HG03095 (cell line): ENCODE data around the gene NME3.
"Not testable (repeated sequence)": the region's sequence is repeated elsewhere in the genome, so short reads cannot be mapped to it uniquely, and the experiment has no call there.

ENCODE experiments used
- ATAC-seq: cut with Tn5 transposase; IDR thresholded peaks from one replicate; pipeline ENCODE4 v1.9.1; 2021; ENCODE audit warnings: moderate library complexity; ENCODE audit not compliant: unreplicated experiment

Gene NME3

GRCh38 chr16:1771188-1771863 is at the start of gene NME3:
Gene NME3, minus strand, starts transcription at chr16:1771543. Its CDS starts 9 bp downstream, at chr16:1771534.
- ATAC-seq, result no peak

DNA sequence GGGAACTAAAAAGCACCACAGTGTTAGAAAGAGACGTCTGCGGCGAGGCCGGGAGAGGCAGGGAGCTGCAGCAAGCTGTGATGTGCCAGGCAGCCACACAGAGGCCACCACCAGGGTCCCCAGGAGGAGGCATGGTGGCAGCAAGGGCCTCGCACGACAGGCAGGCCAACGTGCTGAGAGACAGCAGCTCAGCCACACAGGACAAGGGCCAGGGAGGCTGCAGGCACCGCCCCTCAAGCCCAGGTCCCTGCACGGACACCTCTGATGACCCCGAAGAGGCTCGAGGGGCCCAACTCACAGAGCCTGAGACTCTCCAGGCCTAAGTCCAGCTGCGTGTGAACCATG is 49.6 kb upstream of the NME3 start:
- no peak for ATAC-seq

- no peak for ATAC-seq
These were observed 49.0 kb upstream of the NME3 start for GRCh38 chr16:1820096-1820945.

DNA sequence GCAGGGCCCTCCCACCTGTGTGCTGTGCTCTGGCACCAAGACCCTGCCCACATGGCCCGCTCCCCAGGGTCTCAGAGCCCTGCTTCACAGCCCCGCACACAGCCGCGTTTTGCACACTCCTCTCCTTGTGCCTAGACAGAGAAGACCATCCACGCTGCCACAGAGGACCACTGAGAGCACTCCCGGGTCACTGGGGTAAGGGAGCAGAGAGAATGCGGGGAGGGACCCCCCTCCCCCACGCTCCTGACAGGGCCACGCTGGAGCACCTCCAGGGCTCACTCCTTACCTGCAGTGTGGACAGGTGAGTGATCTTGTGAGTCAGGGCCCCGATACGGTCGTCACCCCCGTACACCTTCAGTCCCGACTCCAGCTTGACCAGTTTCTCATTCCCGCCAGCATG is 48.3 kb upstream of the NME3 start:
- no peak for ATAC-seq

DNA sequence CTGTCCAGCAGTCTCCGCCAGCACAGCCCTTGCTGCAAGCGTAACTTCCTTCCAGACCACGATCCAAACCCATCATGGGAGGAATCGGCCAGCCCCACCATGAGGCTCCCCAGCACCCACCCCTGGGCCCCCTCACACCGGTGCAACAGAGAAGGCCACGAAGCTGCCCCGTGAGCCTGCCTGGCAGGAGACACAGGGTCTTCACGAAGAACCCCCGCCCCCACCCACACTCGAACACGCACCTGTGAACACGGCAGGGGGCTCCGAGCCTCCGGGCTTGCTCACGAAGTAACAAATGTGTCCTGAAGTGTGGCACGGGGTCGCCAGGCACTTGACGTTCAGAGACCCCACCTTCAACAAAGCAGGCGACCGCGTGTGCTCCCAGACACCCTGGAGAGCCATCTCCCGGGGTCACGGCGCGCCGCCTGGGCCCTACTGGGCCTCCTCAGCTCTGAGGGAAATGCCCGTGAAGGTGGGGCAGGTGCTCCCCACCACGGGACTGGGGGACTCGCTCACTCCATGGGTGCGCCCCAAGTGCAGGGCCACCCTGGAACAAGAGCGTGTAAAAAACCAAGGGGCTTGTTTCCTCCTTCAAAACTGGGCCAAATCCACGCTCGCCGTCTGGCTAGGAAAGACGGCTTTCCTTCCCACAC is 47.7 kb upstream of the NME3 start:
- no peak for ATAC-seq

DNA sequence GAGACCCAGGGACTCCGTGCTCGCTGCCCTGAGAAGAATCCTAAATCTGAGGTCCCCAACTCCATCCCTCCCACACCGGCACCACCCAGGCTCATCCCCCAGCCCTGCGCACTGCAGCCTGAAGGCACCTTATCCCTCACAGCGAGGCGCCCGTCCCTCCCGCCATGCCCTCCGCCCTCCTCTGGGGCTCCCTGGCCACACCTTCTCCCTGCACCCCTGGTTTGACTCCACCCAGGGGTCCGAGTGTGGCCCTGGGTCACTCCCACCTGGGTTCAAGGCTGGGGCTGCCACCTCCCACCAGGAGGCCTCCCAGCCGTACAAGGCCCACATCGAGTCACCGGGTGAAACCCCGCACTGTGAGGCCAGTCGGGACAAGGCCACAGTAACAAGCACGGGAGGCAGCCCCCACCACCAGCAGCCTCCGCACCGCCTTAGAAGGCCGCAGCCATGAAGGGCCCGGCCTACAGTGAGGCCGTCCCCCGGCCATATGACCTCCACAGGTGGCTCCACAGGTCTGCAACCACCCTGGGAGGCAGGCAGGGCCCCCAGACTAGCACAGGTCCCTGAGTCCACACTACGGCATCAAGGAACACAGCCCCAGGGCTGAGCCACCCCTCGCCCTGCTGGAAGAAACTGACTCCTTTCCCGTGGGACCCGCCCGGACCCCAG is 47.0 kb upstream of the NME3 start:
- ATAC-seq, result no peak

DNA sequence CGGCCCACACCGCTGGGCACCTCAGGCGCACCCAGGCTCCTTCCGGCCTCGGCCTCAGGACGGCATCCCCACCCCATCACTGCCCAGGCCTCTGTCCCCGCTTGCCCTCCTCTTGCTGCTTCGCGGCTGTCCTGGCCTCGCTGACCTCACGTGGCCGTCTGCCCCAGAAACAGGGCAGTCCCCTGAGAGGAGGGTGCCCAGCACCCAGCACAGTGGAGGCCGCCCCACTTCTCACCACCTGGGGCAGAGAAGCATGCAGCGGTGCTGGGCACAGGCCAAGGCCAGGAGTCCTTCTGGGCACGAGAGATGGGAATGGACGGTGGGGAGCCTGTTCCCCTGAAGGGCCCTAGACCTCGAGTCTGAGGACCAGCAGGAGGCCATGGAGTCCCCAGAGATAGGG is 46.4 kb upstream of the NME3 start:
- no peak for ATAC-seq

DNA sequence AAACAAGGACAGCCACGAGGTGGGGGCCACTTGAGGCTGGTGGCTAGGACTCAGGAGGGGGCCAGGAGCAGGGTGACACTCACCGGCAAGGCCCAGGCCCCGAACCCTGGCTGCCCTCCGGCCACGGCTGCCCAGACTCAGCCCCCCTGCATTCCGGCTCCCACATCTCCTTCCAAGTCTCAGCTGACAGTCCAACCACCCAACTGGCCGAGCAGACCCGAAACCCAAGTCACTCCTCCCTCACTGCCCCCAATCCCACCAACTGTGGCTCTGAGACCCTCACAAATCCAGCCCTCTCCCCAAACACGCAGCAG is 45.9 kb upstream of the NME3 start:
- ATAC-seq, result no peak

- no peak for ATAC-seq
These were observed 45.3 kb upstream of the NME3 start for GRCh38 chr16:1816396-1817275.

- no peak for ATAC-seq
These were observed 44.1 kb upstream of the NME3 start for GRCh38 chr16:1815461-1815860.

GRCh38 chr16:1812732-1813163 is 41.4 kb upstream of the NME3 start:
- ATAC-seq, result no peak

GRCh38 chr16:1810536-1810935 is 39.2 kb upstream of the NME3 start:
- ATAC-seq, result no peak

GRCh38 chr16:1810106-1810505 is 38.8 kb upstream of the NME3 start:
- no peak for ATAC-seq

GRCh38 chr16:1809281-1809801 is 38.0 kb upstream of the NME3 start:
- ATAC-seq, result no peak

DNA sequence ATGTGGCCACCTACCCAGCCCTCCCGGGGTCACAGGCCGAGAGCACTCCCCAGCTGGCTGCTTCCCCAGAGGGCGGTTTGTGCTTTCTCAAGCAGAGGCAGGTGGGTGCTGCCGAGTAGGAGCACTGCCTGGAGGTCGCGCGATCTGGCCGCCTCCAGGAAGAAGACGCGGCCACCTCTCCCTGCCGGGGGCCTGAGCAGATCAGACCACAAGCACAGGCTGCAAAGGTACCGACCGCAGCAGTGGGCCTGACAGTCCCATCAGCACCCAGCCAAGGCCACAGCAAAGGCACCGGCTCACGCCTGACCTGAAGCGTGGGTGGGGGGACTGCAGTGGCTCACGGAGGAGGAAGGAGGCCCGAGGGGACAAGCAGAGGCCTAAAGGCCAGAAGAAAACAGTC is 37.3 kb upstream of the NME3 start:
- no peak for ATAC-seq

GRCh38 chr16:1807626-1808025 is 36.3 kb upstream of the NME3 start:
- ATAC-seq, result no peak

DNA sequence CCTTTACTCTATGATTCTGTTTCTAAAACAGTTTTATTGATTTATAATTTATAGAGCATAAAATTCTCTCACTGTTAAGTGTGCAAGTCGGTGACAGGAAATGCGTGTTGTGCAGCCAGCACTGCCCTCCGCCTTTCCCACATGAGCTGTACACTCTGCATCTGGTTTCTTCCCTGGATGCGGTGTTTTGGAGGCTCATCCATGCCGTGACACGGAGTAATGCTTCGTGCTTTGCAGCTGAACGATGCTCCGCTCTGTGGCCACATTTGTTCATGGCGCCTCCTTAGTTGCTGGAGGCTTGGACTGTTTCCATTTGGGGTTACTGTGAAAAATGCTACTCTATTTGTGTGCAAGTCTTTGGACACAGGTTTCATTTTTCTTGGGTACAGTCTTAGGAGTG is 29.4 kb upstream of the NME3 start:
- ATAC-seq, result no peak

GRCh38 chr16:1799263-1799662 is 27.9 kb upstream of the NME3 start:
- not testable (repeated sequence) for ATAC-seq

DNA sequence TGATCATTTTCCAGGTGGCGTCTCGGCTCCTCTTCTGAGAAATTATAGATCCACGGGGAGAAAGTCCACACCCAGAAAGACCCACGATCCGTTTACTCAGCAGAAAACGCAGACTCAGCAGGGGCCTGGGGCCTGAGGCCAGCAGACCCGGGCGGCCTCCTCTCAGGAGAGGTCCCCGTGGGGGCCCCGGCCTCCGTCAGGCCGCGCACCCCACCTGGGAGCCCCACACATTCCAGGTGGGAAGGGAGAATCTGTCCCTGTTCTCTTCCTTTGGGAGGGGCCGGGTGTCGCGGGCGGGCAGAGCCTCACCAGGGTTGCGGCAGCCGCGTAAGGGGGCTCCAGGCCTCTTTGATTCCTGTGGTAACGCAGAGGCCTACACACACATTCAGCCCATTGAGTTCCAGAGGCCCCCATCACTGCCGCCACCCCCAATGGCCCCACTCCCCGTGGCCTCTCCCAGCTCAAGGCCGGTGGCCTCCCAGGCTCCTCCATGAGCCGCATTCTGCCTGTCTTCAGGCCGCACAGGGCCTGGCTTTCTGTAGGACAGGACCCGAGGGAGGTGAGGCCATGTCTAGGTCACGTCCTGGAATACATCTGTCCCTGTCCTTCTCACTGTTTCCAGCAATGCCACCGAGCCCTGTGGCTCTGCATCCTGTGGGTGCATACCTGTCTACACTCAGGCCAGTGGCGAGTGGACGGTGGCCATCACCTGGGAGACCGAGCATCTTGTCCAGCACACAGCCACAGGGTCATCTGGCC is 23.7 kb upstream of the NME3 start:
- ATAC-seq, result no peak
